ENCODE measurements around the gene VPS37C. TPM values are rescaled to one million over a fixed set of nuclear protein-coding genes. Genes with fewer than 3 reads are reported as not detected.

VPS37C gene
- total RNA-seq, 1 donor from 2014 or later = 24.4 TPM

Other genes with a start within 250 kb of the VPS37C start
- 91.8 and 108 TPM in 2 replicates for gene TMEM109, start 247.3 kb downstream of the VPS37C start, total RNA-seq
- gene TMEM132A, start 237.0 kb downstream of the VPS37C start, total RNA-seq = 76.1 and 94.4 TPM in 2 replicates
- 9.4 and 17.0 TPM in 2 replicates for gene SLC15A3, start 209.2 kb downstream of the VPS37C start, total RNA-seq
- 0.08 TPM in 1 of 2 replicates, not detected in the other for gene CD6, start 189.7 kb downstream of the VPS37C start, total RNA-seq
- not detected in 2 replicates for gene CD5, start 58.9 kb downstream of the VPS37C start, total RNA-seq
- 10.7 and 19.9 TPM in 2 replicates for gene PGA3, start 42.1 kb upstream of the VPS37C start, total RNA-seq
- 119 and 152 TPM in 2 replicates for gene PGA4, start 60.9 kb upstream of the VPS37C start, total RNA-seq
- gene PGA5, start 79.7 kb upstream of the VPS37C start, total RNA-seq = 18.1 and 29.7 TPM in 2 replicates
- gene VWCE, start 133.9 kb upstream of the VPS37C start, total RNA-seq = 2.1 and 2.7 TPM in 2 replicates
- 329 and 379 TPM in 2 replicates for gene DDB1, start 171.7 kb upstream of the VPS37C start, total RNA-seq
- gene TKFC, start 171.8 kb upstream of the VPS37C start, total RNA-seq = 32.1 and 37.3 TPM in 2 replicates
- gene CYB561A3, start 200.5 kb upstream of the VPS37C start, total RNA-seq = 104 and 126 TPM in 2 replicates
- 42.5 and 54.2 TPM in 2 replicates for gene TMEM138, start 200.9 kb upstream of the VPS37C start, total RNA-seq
- gene TMEM216, start 231.2 kb upstream of the VPS37C start, total RNA-seq = 6.7 and 17.1 TPM in 2 replicates